GM23248 (cell line): ENCODE data around the gene C2orf81. TPM values are rescaled to one million over a fixed set of nuclear protein-coding genes. Genes with fewer than 3 reads are reported as not detected.

Experiments
- DNase-seq: peaks from one replicate; pipeline ENCODE4 v3.0.0-alpha.2; 2015
- H2AFZ ChIP-seq: fragments of 200-600 bp; sonication (generic); 2 replicates; pipeline ENCODE4 v1.6.1; 2016; ENCODE audit warnings: antibody characterized with exemption
- H3F3A ChIP-seq: fragments of 200-600 bp; sonication (generic); 2 replicates; pipeline ENCODE4 v1.6.1; 2016; ENCODE audit warnings: mild to moderate bottlenecking, antibody characterized with exemption, mixed run types; ENCODE audit not compliant: insufficient read depth
- H3K27ac ChIP-seq: fragments of 200-600 bp; sonication (generic); 2 replicates; pipeline ENCODE4 v1.5.1; 2016; ENCODE audit warnings: mild to moderate bottlenecking
- H3K27me3 ChIP-seq: fragments of 200-600 bp; sonication (generic); replicated peaks from 2 replicates; pipeline ENCODE4 v1.6.1; 2016; ENCODE audit warnings: mild to moderate bottlenecking; ENCODE audit not compliant: insufficient read depth
- H3K36me3 ChIP-seq: fragments of 200-600 bp; sonication (generic); 2 replicates; pipeline ENCODE4 v1.6.1; 2016; ENCODE audit warnings: low read depth, mild to moderate bottlenecking
- H3K4me1 ChIP-seq: fragments of 200-600 bp; sonication (generic); 2 replicates; pipeline ENCODE4 v1.6.1; 2016; ENCODE audit warnings: mild to moderate bottlenecking; ENCODE audit not compliant: insufficient read depth
- H3K4me2 ChIP-seq: fragments of 200-600 bp; sonication (generic); one replicate; pipeline ENCODE4 v1.6.1; 2016; ENCODE audit warnings: mild to moderate bottlenecking; ENCODE audit not compliant: unreplicated experiment
- H3K4me3 ChIP-seq: fragments of 200-600 bp; sonication (generic); 2 replicates; pipeline ENCODE4 v1.5.1; 2016; ENCODE audit warnings: mild to moderate bottlenecking
- H3K79me2 ChIP-seq: fragments of 200-600 bp; sonication (generic); 2 replicates; pipeline ENCODE4 v1.6.1; 2016; ENCODE audit warnings: mild to moderate bottlenecking; ENCODE audit not compliant: insufficient read depth
- H3K9ac ChIP-seq: fragments of 200-600 bp; sonication (generic); 2 replicates; pipeline ENCODE4 v1.6.1; 2016; ENCODE audit warnings: mild to moderate bottlenecking
- H3K9me2 ChIP-seq: fragments of 200-600 bp; sonication (generic); 2 replicates; pipeline ENCODE4 v1.6.1; 2016; ENCODE audit warnings: mixed run types, mild to moderate bottlenecking, moderate library complexity; ENCODE audit not compliant: insufficient read depth
- H3K9me3 ChIP-seq: fragments of 200-600 bp; sonication (generic); one replicate; pipeline ENCODE4 v1.6.1; 2017; ENCODE audit warnings: low read depth
- H4K20me1 ChIP-seq: fragments of 200-600 bp; sonication (generic); 2 replicates; pipeline ENCODE4 v1.6.0; 2016; ENCODE audit not compliant: insufficient read depth
- EZH2 ChIP-seq: fragments of 200-600 bp; sonication (generic); IDR thresholded peaks from 2 replicates; pipeline ENCODE4 v1.6.1; 2018; ENCODE audit warnings: antibody characterized with exemption, mild to moderate bottlenecking; ENCODE audit not compliant: insufficient read depth, poor library complexity, severe bottlenecking
- EZH2phosphoT487 ChIP-seq: fragments of 200-600 bp; sonication (generic); IDR thresholded peaks from 2 replicates; pipeline ENCODE4 v1.6.1; 2018; ENCODE audit warnings: antibody characterized with exemption, moderate library complexity, mild to moderate bottlenecking, low read depth; ENCODE audit not compliant: insufficient read depth
- WGBS, 2 experiments: methylation state at CpG; one replicate each; pipeline ENCODE4 v1.1.6; 2015 to 2017; ENCODE audit warnings: low lambda C conversion rate in 2 of 2, low coverage in 1 of 2; ENCODE audit errors: missing lambda C conversion rate in 2 of 2; 5-methylcytosine and 5-hydroxymethylcytosine counted together
- in situ Hi-C: fragments of 300-500 bp; cut with MboI; formaldehyde crosslinking; loops from 2 replicates; pipeline ENCODE4 v1.15.0; 2020
- polyA plus RNA-seq: library from polyadenylated mRNA; unstranded; fragments of >200 nt; fragmentation: Nextera tagmentation; extraction: Ambion mirVana; gene quantifications from 2 replicates; pipeline ENCODE4 v1.2.1, GENCODE V29; 2016
- total RNA-seq: library from RNA; depleted of rRNA; stranded (reverse); fragments of >200 nt; shearing (Covaris generic); gene quantifications from 2 replicates; pipeline ENCODE4 v1.2.3, GENCODE V29; 2014

Gene C2orf81
- total and polyA plus RNA-seq, 2 experiments from 2014 or later, result 3.5 to 6.0 TPM

GRCh38 chr2:74378007-74378406, 43.4 kb downstream of the C2orf81 start:
- H3K4me2 ChIP-seq, result no peak overlapping the region
- no peaks in the 10 kb centered on the region for H3K9me3 ChIP-seq
- H3K36me3 ChIP-seq, result peaks cover 8% of the 10 kb centered on the region; the same call in 1 of the 2 replicates
- in situ Hi-C loops, result no loop called here
- no peaks in the 10 kb centered on the region for H4K20me1 ChIP-seq
- H3F3A ChIP-seq, result peaks cover 11% of the 10 kb centered on the region; the same call in 1 of the 2 replicates
- DNase-seq, result no peak
- peaks cover 96% of the 10 kb centered on the region for H3K79me2 ChIP-seq
- TF ChIP-seq EZH2, result no peak
- no peak for TF ChIP-seq EZH2phosphoT487
- H3K27me3 ChIP-seq, result no peaks in the 10 kb centered on the region
- peaks cover 30% of the 10 kb centered on the region for H3K4me1 ChIP-seq
- no peaks in the 10 kb centered on the region for H3K9me2 ChIP-seq
- H3K9ac ChIP-seq, result no peak overlapping the region
- 94% methylated on average over 10 of the region's 10 CpGs for WGBS, 2 experiments
- H3K4me3 ChIP-seq, result no peak overlapping the region
- no peak overlapping the region for H3K27ac ChIP-seq
- no peak overlapping the region for H2AFZ ChIP-seq

GRCh38 chr2:74375838-74376237, 45.6 kb downstream of the C2orf81 start:
- no peak for DNase-seq

GRCh38 chr2:74374509-74375205, 46.8 kb downstream of the C2orf81 start:
- H3K27ac ChIP-seq, result no peak overlapping the region
- H2AFZ ChIP-seq, result no peak overlapping the region
- H3K27me3 ChIP-seq, result no peaks in the 10 kb centered on the region
- peaks cover 17% of the 10 kb centered on the region; the same call in 1 of the 2 replicates for H3K36me3 ChIP-seq
- no peak overlapping the region for H3K4me3 ChIP-seq
- H3K4me2 ChIP-seq, result no peak overlapping the region
- WGBS, 2 experiments, result 70 to 73% methylated on average over 19 of the region's 19 CpGs
- H3K9ac ChIP-seq, result no peak overlapping the region
- H3F3A ChIP-seq, result no peaks in the 10 kb centered on the region
- H3K4me1 ChIP-seq, result peaks cover 14% of the 10 kb centered on the region
- in situ Hi-C loops, result no loop called here
- H3K9me3 ChIP-seq, result no peaks in the 10 kb centered on the region
- no peaks in the 10 kb centered on the region for H3K9me2 ChIP-seq
- TF ChIP-seq EZH2phosphoT487 (no peak), EZH2 (no peak)
- peaks cover 70% of the 10 kb centered on the region for H3K79me2 ChIP-seq
- DNase-seq, result peak; percentile 50
- no peaks in the 10 kb centered on the region for H4K20me1 ChIP-seq

More at GRCh38 chr2:74375838-74376237, 45.6 kb downstream of the C2orf81 start:
- no peak overlapping the region for H3K27ac ChIP-seq
- peaks cover 23% of the 10 kb centered on the region for H3K4me1 ChIP-seq
- H3K9ac ChIP-seq, result no peak overlapping the region
- H3K4me3 ChIP-seq, result no peak overlapping the region
- TF ChIP-seq EZH2phosphoT487, result no peak
- TF ChIP-seq EZH2, result no peak
- in situ Hi-C loops, result no loop called here
- 0 out of 2 replicates have a peak, but pooled peaks cover 4% of the 10 kb centered on the region for H3F3A ChIP-seq
- WGBS, 2 experiments, result 83 to 95% methylated on average over 2 of the region's 2 CpGs
- no peaks in the 10 kb centered on the region for H3K27me3 ChIP-seq
- H3K9me2 ChIP-seq, result no peaks in the 10 kb centered on the region
- H3K79me2 ChIP-seq, result peaks cover 81% of the 10 kb centered on the region
- no peaks in the 10 kb centered on the region for H3K9me3 ChIP-seq
- H3K4me2 ChIP-seq, result no peak overlapping the region
- no peak overlapping the region for H2AFZ ChIP-seq
- H4K20me1 ChIP-seq, result no peaks in the 10 kb centered on the region
- peaks cover 8% of the 10 kb centered on the region; the same call in 1 of the 2 replicates for H3K36me3 ChIP-seq

- H3K4me3 ChIP-seq, result no peak overlapping the region
- no peaks in the 10 kb centered on the region for H3K9me2 ChIP-seq
- H4K20me1 ChIP-seq, result no peaks in the 10 kb centered on the region
- no peak overlapping the region for H2AFZ ChIP-seq
- H3F3A ChIP-seq, result no peaks in the 10 kb centered on the region
- peaks cover 7% of the 10 kb centered on the region for H3K4me1 ChIP-seq
- no peak overlapping the region for H3K4me2 ChIP-seq
- peaks cover 17% of the 10 kb centered on the region; the same call in 1 of the 2 replicates for H3K36me3 ChIP-seq
- H3K27me3 ChIP-seq, result no peaks in the 10 kb centered on the region
- no peak overlapping the region for H3K9ac ChIP-seq
- H3K27ac ChIP-seq, result no peak overlapping the region
- peaks cover 63% of the 10 kb centered on the region for H3K79me2 ChIP-seq
- no peaks in the 10 kb centered on the region for H3K9me3 ChIP-seq
- TF ChIP-seq EZH2phosphoT487 (no peak), EZH2 (no peak)
- in situ Hi-C loops, result no loop called here
- no peak for DNase-seq
- WGBS, 2 experiments, result 86 to 88% methylated on average over 8 of the region's 8 CpGs
Observed at GRCh38 chr2:74373985-74374384, 47.4 kb downstream of the C2orf81 start.
